Skeletal muscle tissue (tissue), 4 donors: ENCODE data around the gene RNASE7. TPM values are rescaled to one million over a fixed set of nuclear protein-coding genes. Genes with fewer than 3 reads are reported as not detected.

ENCODE experiments used
- H3K27ac ChIP-seq: one replicate; pipeline ENCODE4 v1.7.0; 2013; ENCODE audit warnings: mild to moderate bottlenecking, low read depth, low read length, inconsistent platforms
- H3K27me3 ChIP-seq, 3 donors: one replicate each; pipeline ENCODE4 v1.7.0; 2013; ENCODE audit warnings: low read length in 3 of 3; ENCODE audit not compliant: control insufficient read depth in 3 of 3, insufficient read depth in 3 of 3
- H3K36me3 ChIP-seq, 3 donors: one replicate each; pipeline ENCODE4 v1.7.0; 2013; ENCODE audit warnings: low read length in 3 of 3; ENCODE audit not compliant: control insufficient read depth in 3 of 3, insufficient read depth in 3 of 3
- H3K4me1 ChIP-seq, 3 donors: one replicate each; pipeline ENCODE4 v1.7.0; 2013; ENCODE audit warnings: low read length in 3 of 3, mild to moderate bottlenecking in 3 of 3; ENCODE audit not compliant: control insufficient read depth in 3 of 3, insufficient read depth in 3 of 3
- H3K4me3 ChIP-seq, 3 donors: one replicate each; pipeline ENCODE4 v1.7.0; 2013; ENCODE audit warnings: low read length in 3 of 3
- H3K9ac ChIP-seq, 3 donors: one replicate each; pipeline ENCODE4 v1.7.0; 2013; ENCODE audit warnings: low read length in 3 of 3, mild to moderate bottlenecking in 3 of 3, moderate library complexity in 2 of 3, low read depth in 1 of 3
- H3K9me3 ChIP-seq, 3 donors: one replicate each; pipeline ENCODE4 v1.7.0; 2013; ENCODE audit warnings: low read length in 3 of 3; ENCODE audit not compliant: control insufficient read depth in 3 of 3
- total RNA-seq: library from RNA; depleted of rRNA; stranded (reverse); fragments of >200 nt; gene quantifications from one replicate; pipeline ENCODE4 v1.2.3, GENCODE V29; 2014
- donor health status: Osteomylitis.

RNASE7 gene
- total RNA-seq, 1 donor from 2014 or later: not detected

- H3K27me3 ChIP-seq: no peaks in the 10 kb centered on the region
- no peaks in the 10 kb centered on the region for H3K9me3 ChIP-seq
- no peak overlapping the region for H3K27ac ChIP-seq
- H3K9ac ChIP-seq: no peak overlapping the region
- peaks cover 0 to 10% (median 0%) of the 10 kb centered on the region in 3 donors for H3K4me1 ChIP-seq
- peaks cover 33 to 49% (median 40%) of the 10 kb centered on the region in 3 donors for H3K36me3 ChIP-seq
- H3K4me3 ChIP-seq: no peak overlapping the region
Measured at GRCh38 chr14:21090194-21090939, 48.2 kb downstream of the RNASE7 start.

GRCh38 chr14:21090940-21091663 is 48.9 kb downstream of the RNASE7 start:
- H3K27ac ChIP-seq: no peak overlapping the region
- H3K9ac ChIP-seq: no peak overlapping the region
- H3K4me1 ChIP-seq: peaks cover 0 to 10% (median 0%) of the 10 kb centered on the region in 3 donors
- no peaks in the 10 kb centered on the region for H3K27me3 ChIP-seq
- H3K9me3 ChIP-seq: no peaks in the 10 kb centered on the region
- peaks cover 26 to 41% (median 33%) of the 10 kb centered on the region in 3 donors for H3K36me3 ChIP-seq
- H3K4me3 ChIP-seq: no peak overlapping the region

DNA sequence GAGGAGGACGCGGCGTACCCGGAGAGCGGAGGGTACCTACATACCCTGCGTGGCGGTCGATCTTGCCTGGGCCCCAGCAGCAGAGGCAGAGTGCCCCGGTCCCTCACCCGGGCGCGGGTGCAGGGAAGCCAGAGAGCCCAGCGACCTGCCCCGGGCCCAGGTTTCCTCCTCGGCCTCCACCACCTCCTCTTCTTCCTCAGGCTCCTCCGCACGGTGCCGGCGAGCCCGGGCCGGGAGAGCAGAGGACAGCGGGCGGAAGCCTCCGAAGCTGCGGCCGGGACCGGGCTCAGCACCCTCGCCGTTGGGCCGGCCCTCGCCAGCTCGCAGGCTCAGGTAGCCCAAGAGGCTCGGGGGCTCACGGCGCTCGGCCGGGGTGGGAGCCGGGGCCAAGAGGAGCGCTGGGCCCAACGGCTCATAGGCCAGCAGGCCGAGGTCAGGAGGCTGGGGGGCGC is 49.7 kb downstream of the RNASE7 start:
- Histone ChIP-seq H3K27me3 (no peaks in the 10 kb centered on the region), H3K9me3 (no peaks in the 10 kb centered on the region), H3K36me3 (peaks cover 19 to 39% (median 28%) of the 10 kb centered on the region in 3 donors), H3K4me3 (no peak overlapping the region), H3K9ac (no peak overlapping the region), H3K4me1 (peaks cover 4 to 11% (median 6%) of the 10 kb centered on the region in 3 donors), H3K27ac (no peak overlapping the region)

DNA sequence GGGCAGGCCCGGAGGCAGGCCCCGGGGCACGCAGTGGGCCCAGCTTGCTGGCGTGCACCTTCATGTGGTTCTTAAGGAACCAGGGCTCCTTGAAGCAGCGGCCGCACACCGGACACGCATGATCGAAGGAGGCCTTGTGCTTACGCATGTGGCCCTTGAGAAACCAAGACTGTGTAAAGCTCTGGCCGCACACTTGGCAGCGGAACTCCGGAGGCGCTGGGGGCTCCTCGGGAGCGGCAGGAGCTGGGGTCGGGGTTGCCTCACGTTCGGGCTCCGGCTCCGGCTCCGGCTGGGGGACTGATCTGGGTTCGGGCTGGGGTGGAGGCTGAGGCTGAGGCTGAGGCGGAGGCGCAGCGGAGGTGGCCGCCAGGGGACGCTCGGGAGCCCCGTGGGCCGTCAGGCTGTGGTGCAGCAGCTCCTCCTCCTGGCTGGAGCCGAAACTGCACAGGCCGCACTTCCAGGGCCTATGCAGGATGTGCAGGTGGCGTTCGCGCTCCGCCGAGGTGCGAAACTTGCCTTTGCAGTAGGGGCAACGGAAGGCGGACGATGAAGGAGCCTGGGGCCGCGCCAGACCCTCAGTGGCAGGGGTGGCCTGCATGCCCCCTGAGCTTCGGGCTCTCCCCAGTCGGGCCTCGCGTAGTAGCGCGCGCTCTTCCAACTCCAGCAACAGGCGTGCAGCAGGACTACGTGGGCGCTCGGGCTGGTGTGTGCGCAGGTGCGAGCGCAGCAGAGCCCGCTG is 50.3 kb downstream of the RNASE7 start:
- Histone ChIP-seq H3K27ac (no peak overlapping the region), H3K9ac (no peak overlapping the region), H3K9me3 (no peaks in the 10 kb centered on the region), H3K27me3 (no peaks in the 10 kb centered on the region), H3K4me3 (no peak overlapping the region), H3K36me3 (peaks cover 19 to 34% (median 26%) of the 10 kb centered on the region in 3 donors), H3K4me1 (peaks cover 6 to 16% (median 12%) of the 10 kb centered on the region in 3 donors)

- Histone ChIP-seq H3K36me3 (peaks cover 19 to 28% (median 26%) of the 10 kb centered on the region in 3 donors), H3K27me3 (no peaks in the 10 kb centered on the region), H3K9me3 (no peaks in the 10 kb centered on the region), H3K9ac (no peak overlapping the region), H3K4me1 (peaks cover 7 to 18% (median 13%) of the 10 kb centered on the region in 3 donors), H3K4me3 (no peak overlapping the region), H3K27ac (no peak overlapping the region)
Measured at GRCh38 chr14:21093018-21093417, 50.9 kb downstream of the RNASE7 start.

Other genes starting within 250 kb of the RNASE7 start
- gene RNASE1, start 239.5 kb upstream of the RNASE7 start, total RNA-seq: 113 TPM
- not detected for gene RNASE3, start 151.0 kb upstream of the RNASE7 start, total RNA-seq
- gene RNASE2, start 86.9 kb upstream of the RNASE7 start, total RNA-seq: not detected
- 45.4 TPM for gene METTL17, start 52.4 kb upstream of the RNASE7 start, total RNA-seq
- gene SLC39A2, start 43.1 kb upstream of the RNASE7 start, total RNA-seq: not detected
- 162 TPM for gene NDRG2, start 17.3 kb upstream of the RNASE7 start, total RNA-seq
- gene TPPP2, start 12.1 kb upstream of the RNASE7 start, total RNA-seq: not detected
- gene RNASE13, start 7.6 kb upstream of the RNASE7 start, total RNA-seq: not detected
- gene RNASE8, start 15.5 kb downstream of the RNASE7 start, total RNA-seq: not detected
- gene ARHGEF40, start 27.9 kb downstream of the RNASE7 start, total RNA-seq: 32.4 TPM
- gene ZNF219, start 56.3 kb downstream of the RNASE7 start, total RNA-seq: 5.2 TPM
- gene TMEM253, start 58.7 kb downstream of the RNASE7 start, total RNA-seq: not detected
- not detected for gene OR5AU1, start 113.7 kb downstream of the RNASE7 start, total RNA-seq
- gene HNRNPC, start 227.1 kb downstream of the RNASE7 start, total RNA-seq: 440 TPM
- not detected for gene RPGRIP1, start 237.7 kb downstream of the RNASE7 start, total RNA-seq